ENCODE measurements around the gene ITIH3. TPM values are rescaled to one million over a fixed set of nuclear protein-coding genes. Genes with fewer than 3 reads are reported as not detected.

Gene ITIH3
- total and polyA plus RNA-seq, 2 of the 4 experiments (the other 2 are of a cell fraction): 0.72 to 0.94 TPM

GRCh38 chr3:52827441-52827840, 32.8 kb downstream of the ITIH3 start:
- H3K4ac ChIP-seq (ENCODE audit: low read depth, low read length): no peak overlapping the region
- TF ChIP-seq CEBPB (IDR thresholded peaks at IDR 0.05; ENCODE audit: low read depth, low read length) (no peak), CHD1 (IDR thresholded peaks at IDR 0.05; ENCODE audit: low read depth, low read length) (no peak), ELK1 (IDR thresholded peaks at IDR 0.05; ENCODE audit: borderline replicate concordance, low read depth, low read length) (no peak), NFE2L2 (IDR thresholded peaks at IDR 0.05; ENCODE audit: low read depth, low read length) (no peak), RFX5 (IDR thresholded peaks at IDR 0.05; ENCODE audit: low read depth, low read length) (no peak), SMC3 (IDR thresholded peaks at IDR 0.05; ENCODE audit: low read depth, low read length) (no peak), MAFK (IDR thresholded peaks at IDR 0.05; ENCODE audit: low read depth, low read length) (no peak), POLR2A (IDR thresholded peaks at IDR 0.05; ENCODE audit: low read depth, low read length) (no peak), FOS (IDR thresholded peaks at IDR 0.05; ENCODE audit: low read depth, low read length) (no peak), BHLHE40 (IDR thresholded peaks at IDR 0.05; ENCODE audit: low read depth, low read length) (no peak), MAZ (IDR thresholded peaks at IDR 0.05; ENCODE audit: borderline replicate concordance, low read depth, low read length) (no peak), RAD21 (IDR thresholded peaks at IDR 0.05; ENCODE audit: low read length) (no peak)
- TF ChIP-seq, protein P1, sequence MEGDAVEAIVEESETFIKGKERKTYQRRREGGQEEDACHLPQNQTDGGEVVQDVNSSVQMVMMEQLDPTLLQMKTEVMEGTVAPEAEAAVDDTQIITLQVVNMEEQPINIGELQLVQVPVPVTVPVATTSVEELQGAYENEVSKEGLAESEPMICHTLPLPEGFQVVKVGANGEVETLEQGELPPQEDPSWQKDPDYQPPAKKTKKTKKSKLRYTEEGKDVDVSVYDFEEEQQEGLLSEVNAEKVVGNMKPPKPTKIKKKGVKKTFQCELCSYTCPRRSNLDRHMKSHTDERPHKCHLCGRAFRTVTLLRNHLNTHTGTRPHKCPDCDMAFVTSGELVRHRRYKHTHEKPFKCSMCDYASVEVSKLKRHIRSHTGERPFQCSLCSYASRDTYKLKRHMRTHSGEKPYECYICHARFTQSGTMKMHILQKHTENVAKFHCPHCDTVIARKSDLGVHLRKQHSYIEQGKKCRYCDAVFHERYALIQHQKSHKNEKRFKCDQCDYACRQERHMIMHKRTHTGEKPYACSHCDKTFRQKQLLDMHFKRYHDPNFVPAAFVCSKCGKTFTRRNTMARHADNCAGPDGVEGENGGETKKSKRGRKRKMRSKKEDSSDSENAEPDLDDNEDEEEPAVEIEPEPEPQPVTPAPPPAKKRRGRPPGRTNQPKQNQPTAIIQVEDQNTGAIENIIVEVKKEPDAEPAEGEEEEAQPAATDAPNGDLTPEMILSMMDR (conservative IDR thresholded peaks at IDR 0.05; ENCODE audit: low read depth, low read length): no peak
- TF ChIP-seq, protein P2, sequence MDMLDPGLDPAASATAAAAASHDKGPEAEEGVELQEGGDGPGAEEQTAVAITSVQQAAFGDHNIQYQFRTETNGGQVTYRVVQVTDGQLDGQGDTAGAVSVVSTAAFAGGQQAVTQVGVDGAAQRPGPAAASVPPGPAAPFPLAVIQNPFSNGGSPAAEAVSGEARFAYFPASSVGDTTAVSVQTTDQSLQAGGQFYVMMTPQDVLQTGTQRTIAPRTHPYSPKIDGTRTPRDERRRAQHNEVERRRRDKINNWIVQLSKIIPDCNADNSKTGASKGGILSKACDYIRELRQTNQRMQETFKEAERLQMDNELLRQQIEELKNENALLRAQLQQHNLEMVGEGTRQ (IDR thresholded peaks at IDR 0.05; ENCODE audit: low read depth, low read length): no peak
- BruUV-seq (replicated peaks): no TSS peak
- no peak overlapping the region for H3K18ac ChIP-seq (ENCODE audit: low read depth, low read length)
- intact Hi-C loops (cut with micrococcal nuclease) (no loop called here), in situ Hi-C loops (cut with MboI; ENCODE audit: low sequenced_read_pairs) (no loop called here), dilution Hi-C loops (cut with HindIII; ENCODE audit: low sequenced_read_pairs, unreplicated experiment) (no loop called here)
- H3K14ac ChIP-seq (replicated peaks; ENCODE audit: low read depth, low read length): no peak overlapping the region
- H3K56ac ChIP-seq (ENCODE audit: extremely low read depth, insufficient read depth, low read length): no peak overlapping the region
- H2BK5ac ChIP-seq (ENCODE audit: low read depth, low read length, poor library complexity, severe bottlenecking): no peak overlapping the region
- peaks cover 7% of the 10 kb centered on the region for H3K4me1 ChIP-seq (ENCODE audit: control insufficient read depth, insufficient read depth, low read length)
- no peak overlapping the region for H2AFZ ChIP-seq (replicated peaks; ENCODE audit: low read length, poor library complexity)
- no peaks in the 10 kb centered on the region for H4K20me1 ChIP-seq (ENCODE audit: insufficient read depth, low read length)
- POLR2A ChIA-PET (ENCODE audit: unreplicated experiment): no interaction called here
- no peak overlapping the region for H3K4me2 ChIP-seq (ENCODE audit: low read depth, low read length)
- WGBS, 2 experiments (ENCODE audit: extremely low coverage in 2 of 2, insufficient read length in 1 of 2): 14% methylated on average over 1 of the region's 9 CpGs; no CpG with 5 or more reads in 1 of the 2 experiments
- CTCF ChIA-PET: interaction anchor here (0.6 to 0.7 kb wide), 2 partner anchors 11 to 12 kb away, joined by 3 to 4 read pairs; no protein-coding TSS in a partner anchor
- no peak overlapping the region for H2BK20ac ChIP-seq (ENCODE audit: low read depth, low read length)
- no peak overlapping the region for H2AK9ac ChIP-seq (replicated peaks; ENCODE audit: low read depth, low read length, poor library complexity)
- no peak overlapping the region for H2AK5ac ChIP-seq (ENCODE audit: low read depth, low read length)
- H3K9ac ChIP-seq (ENCODE audit: low read depth, low read length): no peak overlapping the region
- H2BK120ac ChIP-seq (ENCODE audit: low read depth, low read length): no peak overlapping the region
- no peaks in the 10 kb centered on the region for H3K9me3 ChIP-seq (ENCODE audit: control insufficient read depth, insufficient read depth, low read length)
- 0 out of 2 replicates have a peak, but pooled peaks have one; percentile 16 for ATAC-seq (ENCODE audit: low read depth)
- H2BK15ac ChIP-seq (ENCODE audit: low read depth, low read length): no peak overlapping the region
- no peak overlapping the region for H3K23ac ChIP-seq (ENCODE audit: low read depth, low read length)
- H3K79me1 ChIP-seq (ENCODE audit: low read depth in 1 of 2, low read length in 2 of 2): no peaks in the 10 kb centered on the region
- no peaks in the 10 kb centered on the region for H3K36me3 ChIP-seq (ENCODE audit: control insufficient read depth, insufficient read depth, low read length)
- H3K9me1 ChIP-seq (ENCODE audit: insufficient read depth, low read length): peaks cover 7% of the 10 kb centered on the region; the same call in 1 of the 2 replicates
- no peak overlapping the region for H4K5ac ChIP-seq (ENCODE audit: low read depth, low read length)
- no peak overlapping the region for H4K8ac ChIP-seq (ENCODE audit: low read depth in 2 of 2, low read length in 2 of 2)
- no peak overlapping the region for H3K27ac ChIP-seq (ENCODE audit: insufficient read depth, low read length)
- peaks cover 1% of the 10 kb centered on the region; the same call in 1 of the 2 replicates for H3K27me3 ChIP-seq (ENCODE audit: control insufficient read depth, insufficient read depth, low read length)
- no peak overlapping the region for H4K91ac ChIP-seq (ENCODE audit: insufficient read depth, low read depth, low read length)
- no peak overlapping the region for H3K4me3 ChIP-seq (ENCODE audit: insufficient read depth, low read depth, low read length)
- DNase-seq: peak; percentile 35

Data from IMR-90 (cell line).